ENCODE measurements around the gene CD40.

CD40 gene

DNA sequence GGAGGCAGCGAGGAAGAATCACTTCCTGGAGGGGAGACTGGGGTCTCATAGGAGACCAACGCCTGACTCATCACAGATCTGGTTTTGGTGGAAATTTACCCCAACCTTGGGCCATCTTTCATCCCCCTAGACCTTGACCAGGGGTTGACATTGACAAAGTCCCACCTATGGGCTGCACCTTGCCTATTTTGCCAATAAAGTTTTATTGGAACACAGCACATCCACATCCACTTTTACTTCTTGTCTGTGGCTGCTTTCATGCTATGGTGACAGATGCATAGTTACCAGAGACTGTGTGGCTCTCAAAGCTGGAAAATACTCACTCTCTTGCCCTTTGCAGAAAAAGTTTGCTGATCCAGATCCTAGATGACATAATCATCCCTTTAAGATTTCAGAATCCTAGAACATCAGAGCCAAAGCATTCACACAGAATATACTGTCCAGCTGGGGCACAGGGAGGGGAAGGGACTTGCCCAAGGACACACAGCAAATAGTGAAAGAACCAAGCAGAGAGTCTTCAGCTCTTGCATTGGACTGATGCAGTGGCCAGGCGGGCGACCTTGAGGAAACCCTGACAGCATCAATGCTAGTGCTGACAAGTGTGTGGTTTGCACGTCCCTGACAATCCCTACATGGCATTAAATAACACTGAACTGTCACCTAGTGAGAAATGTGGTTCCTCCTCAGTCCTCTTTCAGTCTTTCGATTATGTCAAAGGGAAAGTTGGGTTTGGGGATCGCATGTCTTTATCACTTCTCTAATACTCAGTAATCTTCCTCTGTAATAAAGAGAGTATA lies 41.2 kb downstream of the CD40 start:
- no peak; the same call in 1 of the 2 replicates for TF ChIP-seq GATA2 (IDR thresholded peaks at IDR 0.05; ENCODE audit: low read depth, low read length)
- TF ChIP-seq GATA3 (IDR thresholded peaks at IDR 0.05; ENCODE audit: low read depth, low read length) = no peak

DNA sequence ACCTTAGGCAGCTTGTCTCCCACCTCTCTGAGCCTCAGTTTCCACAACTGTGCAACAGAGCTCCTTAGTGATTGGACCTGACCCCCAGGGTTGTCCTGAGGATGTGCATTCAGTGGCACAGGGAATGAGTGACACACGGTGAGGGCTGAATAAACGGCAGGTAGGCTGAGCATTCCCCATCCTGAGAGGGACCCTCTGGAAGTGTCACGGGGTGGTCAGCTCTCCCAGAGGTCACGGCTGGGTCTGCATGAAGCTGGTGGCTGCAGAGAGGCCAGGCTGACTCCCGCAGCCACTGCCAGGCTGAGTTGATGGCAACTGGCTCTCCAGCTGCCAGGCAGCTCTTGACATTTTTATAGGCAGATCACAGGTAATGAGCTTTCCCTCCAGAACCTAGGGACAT lies 42.5 kb downstream of the CD40 start:
- TF ChIP-seq GATA2 (IDR thresholded peaks at IDR 0.05; ENCODE audit: low read depth, low read length) (no peak), GATA3 (IDR thresholded peaks at IDR 0.05; ENCODE audit: low read depth, low read length) (no peak)

DNA sequence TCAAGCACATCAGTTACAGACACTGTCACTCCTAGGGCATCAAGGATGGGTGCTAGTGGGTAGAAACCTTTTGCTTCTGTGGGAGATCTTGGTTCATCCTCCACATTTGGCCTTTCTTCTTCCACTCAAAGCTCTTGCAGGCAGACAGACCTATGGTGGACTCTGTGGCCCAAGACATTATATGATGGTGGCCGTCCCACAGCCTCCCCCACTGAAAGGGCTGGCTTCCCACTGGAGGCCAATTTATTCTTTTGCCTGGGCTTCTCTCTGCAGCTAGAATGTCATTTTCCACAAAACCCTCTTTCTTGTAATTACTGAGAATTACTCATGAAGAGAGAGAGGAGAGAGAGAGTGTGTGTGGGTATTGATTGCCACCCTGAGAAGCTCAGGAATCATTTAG lies 43.8 kb downstream of the CD40 start:
- no peak for TF ChIP-seq GATA2 (IDR thresholded peaks at IDR 0.05; ENCODE audit: low read depth, low read length)
- TF ChIP-seq GATA3 (IDR thresholded peaks at IDR 0.05; ENCODE audit: low read depth, low read length) = no peak

DNA sequence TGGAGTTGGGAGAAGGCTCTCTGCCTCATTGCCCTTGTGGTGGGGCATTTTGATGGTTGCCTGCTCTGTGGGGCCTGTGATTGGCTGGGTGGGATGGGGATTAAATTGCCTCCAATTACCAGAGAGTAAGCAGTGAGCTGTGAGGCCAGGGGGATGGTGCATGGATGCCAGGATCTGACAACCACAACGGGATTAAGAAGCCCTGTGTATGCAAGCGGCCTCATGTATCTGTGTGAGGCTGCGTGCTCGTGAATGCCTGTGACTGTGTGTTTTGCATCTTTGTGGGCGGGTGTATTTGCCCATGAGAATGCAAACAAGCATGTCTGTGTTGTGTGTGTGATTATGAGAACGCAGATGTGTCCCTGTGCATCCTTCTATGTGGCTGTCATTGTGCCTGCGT lies 46.1 kb downstream of the CD40 start:
- no peak for TF ChIP-seq GATA3 (IDR thresholded peaks at IDR 0.05; ENCODE audit: low read depth, low read length)
- TF ChIP-seq GATA2 (IDR thresholded peaks at IDR 0.05; ENCODE audit: low read depth, low read length) = no peak

DNA sequence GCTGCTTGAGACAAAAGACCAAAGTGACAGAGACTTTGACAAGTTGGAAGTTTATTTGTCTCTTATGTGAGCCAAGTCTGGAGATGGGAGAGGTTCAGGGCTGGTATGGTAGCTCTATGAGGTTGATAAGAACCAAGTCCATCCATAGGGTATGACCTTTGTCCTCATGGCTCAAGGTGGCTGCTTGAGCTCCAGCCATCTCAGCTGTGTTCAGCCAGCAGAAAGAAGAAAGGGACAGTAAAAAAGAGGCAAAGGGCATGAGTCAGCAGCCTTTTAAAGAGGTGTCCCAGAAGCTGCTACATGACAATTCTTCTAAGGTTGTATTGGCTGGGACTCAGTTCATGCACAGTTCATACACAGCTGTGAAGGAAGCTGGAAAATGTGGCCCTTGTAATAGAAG lies 49.0 kb downstream of the CD40 start:
- TF ChIP-seq GATA3 (IDR thresholded peaks at IDR 0.05; ENCODE audit: low read depth, low read length) = no peak
- TF ChIP-seq GATA2 (IDR thresholded peaks at IDR 0.05; ENCODE audit: low read depth, low read length) = no peak

- no peak for TF ChIP-seq GATA3 (IDR thresholded peaks at IDR 0.05; ENCODE audit: low read depth, low read length)
- TF ChIP-seq GATA2 (IDR thresholded peaks at IDR 0.05; ENCODE audit: low read depth, low read length) = no peak
Observed at GRCh38 chr20:46168438-46168837, 50.3 kb downstream of the CD40 start.

DNA sequence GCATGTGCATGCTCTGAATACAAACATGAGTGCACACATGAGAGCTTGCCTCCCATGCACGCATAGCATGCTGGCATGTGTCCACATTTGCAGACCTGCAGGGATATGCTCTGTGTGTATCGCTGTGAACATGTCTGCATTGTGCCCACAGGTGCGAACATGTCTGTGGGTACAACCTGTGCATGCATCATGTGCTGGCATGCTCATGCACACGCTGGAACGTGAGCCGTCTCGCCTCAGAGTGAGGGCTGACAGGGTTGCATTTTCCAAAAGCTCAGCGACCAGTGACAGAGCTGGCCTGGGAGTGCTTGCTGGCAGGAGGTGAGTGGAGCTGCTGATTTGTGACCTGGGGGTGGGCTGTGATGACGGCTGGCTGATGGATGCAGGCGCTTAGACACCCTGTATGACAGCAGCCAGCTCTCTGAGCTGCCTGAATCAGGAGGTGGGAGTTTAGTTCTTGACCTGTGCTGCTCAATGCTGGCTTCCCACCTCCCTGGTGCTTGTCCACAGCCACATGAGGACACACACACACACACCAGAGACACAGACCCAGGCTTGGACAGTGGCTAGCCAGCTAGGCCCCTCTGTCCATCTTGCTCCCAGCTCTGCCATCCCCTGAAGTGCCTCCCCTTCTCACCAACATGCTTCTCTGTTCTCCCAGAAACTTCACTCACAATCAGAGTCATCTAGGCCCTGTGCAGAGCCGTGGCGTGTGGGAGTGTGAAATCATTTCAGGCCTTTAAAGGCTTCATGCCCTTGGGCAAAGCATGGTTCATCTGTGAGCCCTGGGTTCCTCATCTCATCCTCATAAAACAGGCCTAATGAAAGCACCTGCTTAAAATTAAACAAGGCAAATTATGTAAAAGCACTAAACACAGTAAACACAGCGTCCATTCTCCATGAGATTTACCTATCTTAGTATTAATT lies 51.4 kb downstream of the CD40 start:
- peak; percentile 59 for TF ChIP-seq GATA2 (IDR thresholded peaks at IDR 0.05; ENCODE audit: low read depth, low read length)
- no peak for TF ChIP-seq GATA3 (IDR thresholded peaks at IDR 0.05; ENCODE audit: low read depth, low read length)

DNA sequence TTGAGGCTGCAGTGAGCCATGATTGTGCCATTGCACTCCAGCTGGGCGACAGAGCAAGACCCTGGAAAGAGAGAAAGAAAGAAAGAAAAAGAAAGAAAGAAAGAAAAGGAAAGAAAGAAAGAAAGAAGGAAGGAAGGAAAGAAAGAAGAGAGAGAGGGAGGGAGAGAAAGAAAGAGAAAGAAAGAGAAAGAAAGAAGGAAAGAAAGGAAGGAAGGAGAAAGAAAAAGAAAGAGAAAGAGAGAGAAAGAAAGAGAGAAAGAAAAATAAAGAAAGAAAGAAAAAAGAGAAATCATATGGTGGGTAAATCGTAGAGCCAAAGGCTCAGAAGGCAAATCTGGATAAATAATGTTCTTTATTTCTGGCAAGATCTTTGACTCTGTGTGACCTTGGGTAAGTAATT lies 53.4 kb downstream of the CD40 start:
- no peak for TF ChIP-seq GATA2 (IDR thresholded peaks at IDR 0.05; ENCODE audit: low read depth, low read length)
- TF ChIP-seq GATA3 (IDR thresholded peaks at IDR 0.05; ENCODE audit: low read depth, low read length) = no peak

DNA sequence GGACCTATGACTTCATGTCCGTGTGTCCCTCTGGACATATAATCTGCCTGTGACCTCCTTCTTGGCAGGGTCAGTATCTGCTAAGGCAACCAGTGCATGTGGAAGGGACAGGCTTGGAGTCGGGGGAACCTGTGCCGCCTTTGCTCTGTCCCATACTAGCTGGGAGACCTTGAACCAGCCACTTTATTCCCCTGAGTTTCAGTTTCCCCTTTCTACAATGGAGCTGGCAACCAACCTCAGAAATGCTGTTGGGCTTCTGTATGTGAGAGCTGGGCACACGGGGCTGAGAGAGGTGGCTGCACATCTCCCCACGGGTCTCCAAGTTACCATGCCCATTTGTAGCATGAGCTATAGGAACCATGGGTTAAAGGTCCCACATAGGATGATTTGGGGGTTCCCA lies 53.8 kb downstream of the CD40 start:
- TF ChIP-seq GATA2 (IDR thresholded peaks at IDR 0.05; ENCODE audit: low read depth, low read length) = no peak
- TF ChIP-seq GATA3 (IDR thresholded peaks at IDR 0.05; ENCODE audit: low read depth, low read length) = no peak

DNA sequence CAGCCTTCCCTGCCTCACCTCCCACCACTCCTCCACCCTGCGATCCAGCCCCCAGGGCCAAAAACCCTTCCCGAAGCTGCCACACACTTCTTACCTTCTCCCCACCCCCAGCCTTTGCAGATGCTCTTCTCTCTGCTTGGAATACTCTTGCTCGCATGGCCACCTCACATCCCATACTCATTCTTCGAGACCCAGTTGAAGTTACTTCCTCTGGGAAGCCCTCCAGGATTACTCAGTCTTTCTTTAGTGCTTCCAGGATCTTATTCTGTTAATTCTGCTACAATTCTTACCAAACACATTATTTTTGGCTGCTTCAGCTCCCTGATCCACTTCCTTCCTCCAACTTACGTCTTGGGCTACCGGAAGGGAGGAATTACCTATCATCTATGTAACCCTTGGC lies 54.3 kb downstream of the CD40 start:
- no peak for TF ChIP-seq GATA2 (IDR thresholded peaks at IDR 0.05; ENCODE audit: low read depth, low read length)
- no peak for TF ChIP-seq GATA3 (IDR thresholded peaks at IDR 0.05; ENCODE audit: low read depth, low read length)

DNA sequence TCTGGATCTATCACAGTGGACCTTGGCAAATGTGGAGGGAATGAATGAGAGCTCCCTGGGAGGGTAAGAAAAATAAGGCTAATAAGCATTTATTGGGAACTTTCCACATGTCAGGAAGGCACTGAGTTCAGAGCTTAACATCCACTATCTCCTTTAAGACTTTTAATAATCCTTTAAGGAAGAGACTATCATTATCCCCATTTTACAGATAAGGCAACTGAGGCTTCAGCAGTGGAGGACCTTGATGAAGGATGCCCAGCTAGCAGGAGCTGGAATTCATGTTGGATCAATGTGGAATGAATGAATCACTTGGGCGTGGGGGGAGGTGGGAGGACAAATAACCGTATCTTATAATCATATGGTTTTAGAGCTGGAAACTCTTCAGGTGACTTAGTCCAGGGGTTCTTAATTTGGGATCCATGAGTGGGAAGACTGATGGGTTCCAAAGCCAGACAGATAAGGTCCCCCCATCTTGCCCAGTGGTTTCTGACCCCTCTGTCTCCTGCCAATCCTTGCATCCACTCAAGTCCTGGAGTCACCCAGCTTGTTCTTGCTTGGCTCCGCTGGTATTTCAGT lies 54.9 kb downstream of the CD40 start:
- no peak for TF ChIP-seq GATA3 (IDR thresholded peaks at IDR 0.05; ENCODE audit: low read depth, low read length)

DNA sequence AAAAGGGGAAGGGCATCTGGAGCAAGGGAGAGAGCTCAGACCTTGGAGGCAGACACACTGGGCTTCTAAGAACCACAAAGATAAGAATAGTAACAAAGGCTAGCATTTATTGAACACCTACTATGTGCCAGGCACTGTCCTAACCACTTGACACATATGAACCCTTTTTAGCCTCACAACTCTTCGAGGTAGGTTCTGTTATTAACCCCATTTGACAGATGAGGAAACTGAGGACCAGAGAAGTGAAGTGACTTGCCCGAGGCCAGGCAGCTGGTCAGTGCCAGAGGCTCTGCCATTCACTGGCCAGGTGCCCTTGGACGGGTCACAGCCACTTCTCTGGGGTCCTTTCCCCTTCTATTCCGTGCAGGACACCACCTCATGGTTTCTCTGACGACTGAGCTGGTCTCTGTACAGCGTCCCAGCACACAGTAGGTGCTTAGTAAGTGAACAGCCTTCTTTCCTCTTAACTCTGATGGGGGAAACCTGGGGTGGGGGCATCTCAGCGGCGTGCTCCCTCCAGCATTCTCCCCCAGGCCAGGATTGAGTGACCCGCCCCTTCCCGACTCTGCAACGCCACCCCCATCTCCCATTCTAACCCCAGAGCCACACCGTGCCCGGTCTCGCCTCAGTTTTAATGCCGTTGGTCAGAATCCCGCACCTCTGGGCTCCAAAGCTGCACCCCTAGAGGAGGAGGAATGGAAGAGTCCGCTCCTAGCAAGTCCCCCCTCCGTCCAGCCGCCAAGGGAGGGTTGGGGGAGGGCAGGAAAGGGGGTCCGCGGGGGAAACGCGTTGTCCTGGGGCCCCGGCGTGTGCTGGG lies 55.7 kb downstream of the CD40 start:
- TF ChIP-seq GATA3 (IDR thresholded peaks at IDR 0.05; ENCODE audit: low read depth, low read length) = no peak
- TF ChIP-seq GATA2 (IDR thresholded peaks at IDR 0.05; ENCODE audit: low read depth, low read length) = no peak

GRCh38 chr20:46174469-46175126 lies 56.5 kb downstream of the CD40 start:
- no peak for TF ChIP-seq GATA2 (IDR thresholded peaks at IDR 0.05; ENCODE audit: low read depth, low read length)
- TF ChIP-seq GATA3 (IDR thresholded peaks at IDR 0.05; ENCODE audit: low read depth, low read length) = no peak

Data from SH-SY5Y (cell line).